ENCODE measurements around the gene CXCR1. TPM values are rescaled to one million over a fixed set of nuclear protein-coding genes. Genes with fewer than 3 reads are reported as not detected.
"Not testable (repeated sequence)": the region's sequence is repeated elsewhere in the genome, so short reads cannot be mapped to it uniquely, and the experiment has no call there.

Gene CXCR1
- total RNA-seq, 1 experiment from 2014 or later, result not detected

- DNase-seq, result no peak
- no peak overlapping the region for H3K4me2 ChIP-seq (ENCODE audit: low read length)
- no TSS peak for BruUV-seq (replicated peaks)
- POLR2A ChIA-PET (ENCODE audit: unreplicated experiment), result no interaction called here
- no peak overlapping the region for H3K4me3 ChIP-seq (ENCODE audit: low read length)
- no peaks in the 10 kb centered on the region for H4K20me1 ChIP-seq (ENCODE audit: low read length)
- TF ChIP-seq CTCF (conservative IDR thresholded peaks at IDR 0.05; ENCODE audit: low read depth, low read length) (no peak), EZH2 (IDR thresholded peaks at IDR 0.05; ENCODE audit: low read length, unreplicated experiment) (no peak), EZH2phosphoT487 (IDR thresholded peaks at IDR 0.05; ENCODE audit: borderline replicate concordance, low read length) (no peak)
- no peaks in the 10 kb centered on the region for H3K9me3 ChIP-seq (ENCODE audit: low read length)
- no peaks in the 10 kb centered on the region for H3K9me2 ChIP-seq (replicated peaks; ENCODE audit: low read length)
- H3K27ac ChIP-seq (ENCODE audit: low read length), result no peak overlapping the region
- peaks cover 8% of the 10 kb centered on the region for H3K27me3 ChIP-seq (ENCODE audit: low read length)
- H3K79me2 ChIP-seq (ENCODE audit: low read length), result no peaks in the 10 kb centered on the region
- intact Hi-C loops (cut with micrococcal nuclease), result loop anchor here (10.0 kb wide), 1 partner anchor 175 kb away; the partner anchor contains the start of gene CATIP
- H3F3A ChIP-seq (ENCODE audit: low read length, unreplicated experiment), result no peaks in the 10 kb centered on the region
- H3K4me1 ChIP-seq (ENCODE audit: insufficient read depth, low read length), result no peaks in the 10 kb centered on the region
- no peak overlapping the region for H3K9ac ChIP-seq (ENCODE audit: low read length)
- no peak overlapping the region for H2AFZ ChIP-seq (ENCODE audit: low read length)
- CTCF ChIA-PET, result no interaction called here
- no peak for ATAC-seq
- no peaks in the 10 kb centered on the region for H3K36me3 ChIP-seq (ENCODE audit: low read depth, low read length)
Measured at GRCh38 chr2:218179782-218180181, 13.0 kb upstream of the CXCR1 start.

- ATAC-seq (no peak), DNase-seq (no peak)
- POLR2A ChIA-PET (ENCODE audit: unreplicated experiment), result no interaction called here
- Histone ChIP-seq H3K27me3 (ENCODE audit: low read length) (no peaks in the 10 kb centered on the region), H3K27ac (ENCODE audit: low read length) (no peak overlapping the region), H3K4me3 (ENCODE audit: low read length) (no peak overlapping the region), H3K36me3 (ENCODE audit: low read depth, low read length) (no peaks in the 10 kb centered on the region), H4K20me1 (ENCODE audit: low read length) (no peaks in the 10 kb centered on the region), H3K9me3 (ENCODE audit: low read length) (no peaks in the 10 kb centered on the region), H3K9ac (ENCODE audit: low read length) (no peak overlapping the region), H3K4me1 (ENCODE audit: insufficient read depth, low read length) (no peaks in the 10 kb centered on the region), H3K9me2 (replicated peaks; ENCODE audit: low read length) (no peaks in the 10 kb centered on the region), H3F3A (ENCODE audit: low read length, unreplicated experiment) (no peaks in the 10 kb centered on the region), H3K79me2 (ENCODE audit: low read length) (no peaks in the 10 kb centered on the region), H2AFZ (ENCODE audit: low read length) (no peak overlapping the region), H3K4me2 (ENCODE audit: low read length) (no peak overlapping the region)
- no TSS peak for BruUV-seq (replicated peaks)
- CTCF ChIA-PET, result interaction anchor here (0.6 kb wide), 1 partner anchor 1674 kb away, joined by 4 read pairs; the partner anchor contains the start of gene RPL37A
- TF ChIP-seq EZH2phosphoT487 (IDR thresholded peaks at IDR 0.05; ENCODE audit: borderline replicate concordance, low read length) (no peak), EZH2 (IDR thresholded peaks at IDR 0.05; ENCODE audit: low read length, unreplicated experiment) (no peak), CTCF (conservative IDR thresholded peaks at IDR 0.05; ENCODE audit: low read depth, low read length) (no peak)
- intact Hi-C loops (cut with micrococcal nuclease), result no loop called here
Measured at GRCh38 chr2:218172845-218173244, 6.1 kb upstream of the CXCR1 start.

GRCh38 chr2:218171744-218172143 is 5.0 kb upstream of the CXCR1 start:
- H3K9me3 ChIP-seq (ENCODE audit: low read length); H4K20me1 ChIP-seq (ENCODE audit: low read length); H3K9ac ChIP-seq (ENCODE audit: low read length); H3K79me2 ChIP-seq (ENCODE audit: low read length); CTCF ChIA-PET; H3K27ac ChIP-seq (ENCODE audit: low read length); BruUV-seq (replicated peaks); H3F3A ChIP-seq (ENCODE audit: low read length, unreplicated experiment); H3K4me1 ChIP-seq (ENCODE audit: insufficient read depth, low read length); H3K27me3 ChIP-seq (ENCODE audit: low read length); DNase-seq; ATAC-seq; H2AFZ ChIP-seq (ENCODE audit: low read length); H3K4me3 ChIP-seq (ENCODE audit: low read length); POLR2A ChIA-PET (ENCODE audit: unreplicated experiment); H3K9me2 ChIP-seq (replicated peaks; ENCODE audit: low read length); intact Hi-C loops (cut with micrococcal nuclease); H3K36me3 ChIP-seq (ENCODE audit: low read depth, low read length); H3K4me2 ChIP-seq (ENCODE audit: low read length): not testable (repeated sequence)
